Stimulated activated naive CD4-positive, alpha-beta T cell treated with Interleukin-2 at 50 U/mL for 16 hours (primary cell): Measurements from ENCODE around the gene IQCK.

ENCODE experiments used
- DNase-seq: peaks from one replicate; lab custom pipeline; 2025; lab: John Stamatoyannopoulos, UW

IQCK gene

GRCh38 chr16:19860166-19861041 lies 142.3 kb downstream of the IQCK start:
- DNase-seq: no peak

- DNase-seq: no peak
Measured at GRCh38 chr16:19861133-19861532, 143.1 kb downstream of the IQCK start.

GRCh38 chr16:19861811-19862327 lies 143.8 kb downstream of the IQCK start:
- no peak for DNase-seq

GRCh38 chr16:19863990-19864389 lies 145.9 kb downstream of the IQCK start:
- DNase-seq: no peak

GRCh38 chr16:19864566-19864965 lies 146.5 kb downstream of the IQCK start:
- no peak for DNase-seq

- DNase-seq: no peak
Measured at GRCh38 chr16:19868421-19868820, 150.3 kb downstream of the IQCK start.

GRCh38 chr16:19871721-19872120 lies 153.7 kb downstream of the IQCK start:
- DNase-seq: no peak

GRCh38 chr16:19872179-19872863 lies 154.2 kb downstream of the IQCK start:
- DNase-seq: no peak

GRCh38 chr16:19872935-19873334 lies 154.9 kb downstream of the IQCK start:
- DNase-seq: no peak

GRCh38 chr16:19874026-19874425 lies 156.0 kb downstream of the IQCK start:
- DNase-seq: no peak

- DNase-seq: no peak
Measured at GRCh38 chr16:19874851-19875546, 156.9 kb downstream of the IQCK start.

- DNase-seq: no peak
Measured at GRCh38 chr16:19875900-19876299, 157.8 kb downstream of the IQCK start.

GRCh38 chr16:19876501-19877059 lies 158.5 kb downstream of the IQCK start:
- no peak for DNase-seq

- DNase-seq: no peak
Measured at GRCh38 chr16:19878757-19879156, 160.7 kb downstream of the IQCK start.

- DNase-seq: no peak
Measured at GRCh38 chr16:19879241-19879792, 161.2 kb downstream of the IQCK start.

GRCh38 chr16:19881028-19881427 lies 163.0 kb downstream of the IQCK start:
- no peak for DNase-seq

- no peak for DNase-seq
Measured at GRCh38 chr16:19881783-19882182, 163.7 kb downstream of the IQCK start.

- no peak for DNase-seq
Measured at GRCh38 chr16:19882186-19882585, 164.1 kb downstream of the IQCK start.

- no peak for DNase-seq
Measured at GRCh38 chr16:19882646-19883045, 164.6 kb downstream of the IQCK start.

- DNase-seq: no peak
Measured at GRCh38 chr16:19883296-19883965, 165.4 kb downstream of the IQCK start.

- no peak for DNase-seq
Measured at GRCh38 chr16:19883966-19884485, 166.0 kb downstream of the IQCK start.
